ENCODE results near the gene CALML3.
"Not testable (repeated sequence)": the region's sequence is repeated elsewhere in the genome, so short reads cannot be mapped to it uniquely, and the experiment has no call there.

The CALML3 gene

DNA sequence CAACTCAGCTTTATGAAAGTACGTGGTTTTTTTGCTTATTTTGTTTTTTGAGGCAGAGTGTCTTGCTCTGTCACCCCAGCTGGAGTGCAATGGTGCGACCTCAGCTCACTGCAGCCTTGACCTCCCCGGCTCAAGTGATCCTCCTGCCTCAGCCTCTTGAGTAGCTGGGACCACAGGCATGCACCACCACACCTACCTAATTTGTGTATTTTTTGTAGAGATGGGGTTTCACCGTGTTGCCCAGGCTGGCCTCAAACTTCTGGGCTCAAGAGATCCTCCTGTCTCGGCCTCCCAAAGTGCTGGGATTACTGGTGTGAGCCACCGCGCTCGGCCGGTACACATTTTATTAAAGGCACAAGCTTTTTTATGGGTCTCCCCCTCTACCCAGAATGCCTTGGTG lies 34.3 kb downstream of the CALML3 start:
- not testable (repeated sequence) for FAIRE-seq

DNA sequence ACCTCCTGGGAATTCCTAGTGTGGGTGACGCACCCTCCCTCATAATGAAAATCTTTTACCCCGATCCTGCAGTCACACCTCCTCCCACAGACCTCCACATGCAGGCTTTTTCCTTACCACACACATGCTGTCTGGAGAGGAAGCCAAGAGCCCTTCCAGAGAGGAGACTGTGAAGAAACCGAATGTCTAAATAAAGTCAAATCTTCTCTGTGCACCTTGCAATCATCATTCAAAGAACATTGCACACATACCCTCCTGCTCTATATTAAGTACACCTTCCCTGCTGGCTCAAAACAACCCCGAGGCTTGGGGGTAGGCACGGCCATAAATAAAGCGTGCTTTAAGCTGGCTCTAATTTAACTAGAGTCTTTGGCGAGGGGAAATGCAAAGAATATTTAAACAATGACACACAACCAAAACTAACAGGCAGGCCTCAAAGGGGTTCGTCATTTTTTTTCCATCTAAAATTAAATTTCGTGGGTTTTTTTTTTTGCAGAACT lies 34.9 kb downstream of the CALML3 start:
- FAIRE-seq: peak; percentile 69

DNA sequence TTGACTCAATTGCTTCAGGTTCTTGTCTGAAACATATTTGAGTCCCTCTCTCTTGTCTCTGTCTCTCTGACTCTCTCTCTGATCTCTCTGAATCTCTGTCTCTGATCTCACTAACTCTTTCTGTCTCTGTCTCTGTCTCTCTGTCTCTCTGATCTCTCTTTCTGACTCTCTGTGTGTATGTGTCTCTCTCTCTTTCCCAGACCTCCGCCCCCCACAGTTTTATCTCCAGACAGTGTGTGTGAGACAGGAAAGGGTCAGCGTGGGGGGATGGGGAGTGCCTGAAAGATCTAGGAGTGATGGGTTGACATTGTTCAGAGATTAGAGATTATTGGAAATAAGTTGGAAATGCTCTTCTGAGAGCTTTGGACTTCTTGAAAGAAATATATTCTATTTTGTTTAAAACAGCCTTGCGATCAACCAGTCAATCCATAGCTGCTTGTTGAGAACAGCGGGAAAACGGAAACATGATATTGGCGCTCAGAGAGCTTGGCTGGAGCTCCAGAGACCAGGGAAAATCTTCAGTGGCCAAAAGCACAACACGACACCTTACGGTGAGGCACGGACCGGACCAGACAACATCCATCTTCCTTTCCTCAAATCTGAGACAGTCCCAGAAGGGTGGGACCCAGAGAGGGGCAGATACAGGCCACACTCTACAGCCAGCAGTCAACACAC lies 35.5 kb downstream of the CALML3 start:
- FAIRE-seq: no peak

DNA sequence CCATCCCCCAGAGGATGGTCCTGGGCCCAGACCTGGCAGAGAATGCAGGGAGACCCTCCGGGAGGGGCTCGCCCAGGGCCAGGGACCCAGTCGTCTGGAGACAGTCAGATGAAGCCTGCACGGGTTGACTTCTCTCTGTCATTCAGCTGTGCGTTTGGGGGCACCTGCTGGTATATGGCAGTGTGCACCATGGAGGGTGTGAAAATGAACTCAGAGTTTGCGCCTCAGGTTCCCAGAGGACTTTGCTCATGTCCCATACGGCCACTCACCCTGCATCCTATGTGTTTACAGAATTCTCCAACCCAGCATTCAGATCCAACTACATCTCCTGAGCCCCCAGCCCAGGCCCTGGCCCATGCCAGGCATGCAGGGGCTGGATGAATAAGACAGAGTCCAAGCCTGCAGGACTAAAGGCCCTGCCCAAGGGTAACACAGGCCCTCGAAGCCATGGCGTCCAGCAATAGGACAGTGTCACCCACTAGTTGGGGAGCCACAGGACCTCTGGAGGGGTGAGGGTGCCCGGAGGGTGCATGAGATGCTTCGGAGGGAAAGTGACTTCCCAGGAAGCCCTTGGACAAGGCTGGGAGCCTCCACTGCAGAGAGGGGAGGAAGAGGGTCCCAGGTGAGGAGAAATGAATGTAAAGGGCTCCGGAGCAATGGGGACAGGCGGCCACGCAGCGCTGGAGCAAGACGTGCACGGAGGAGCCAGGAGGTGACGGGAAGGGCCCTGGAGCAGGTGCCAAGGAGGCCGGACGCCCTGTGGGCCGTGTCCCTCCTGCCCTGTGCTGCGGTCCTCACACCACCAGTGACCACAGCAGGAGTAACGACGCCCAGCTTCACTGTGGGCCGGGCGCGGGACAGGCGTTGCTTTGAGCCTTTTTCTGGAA lies 36.3 kb downstream of the CALML3 start:
- no peak for FAIRE-seq

DNA sequence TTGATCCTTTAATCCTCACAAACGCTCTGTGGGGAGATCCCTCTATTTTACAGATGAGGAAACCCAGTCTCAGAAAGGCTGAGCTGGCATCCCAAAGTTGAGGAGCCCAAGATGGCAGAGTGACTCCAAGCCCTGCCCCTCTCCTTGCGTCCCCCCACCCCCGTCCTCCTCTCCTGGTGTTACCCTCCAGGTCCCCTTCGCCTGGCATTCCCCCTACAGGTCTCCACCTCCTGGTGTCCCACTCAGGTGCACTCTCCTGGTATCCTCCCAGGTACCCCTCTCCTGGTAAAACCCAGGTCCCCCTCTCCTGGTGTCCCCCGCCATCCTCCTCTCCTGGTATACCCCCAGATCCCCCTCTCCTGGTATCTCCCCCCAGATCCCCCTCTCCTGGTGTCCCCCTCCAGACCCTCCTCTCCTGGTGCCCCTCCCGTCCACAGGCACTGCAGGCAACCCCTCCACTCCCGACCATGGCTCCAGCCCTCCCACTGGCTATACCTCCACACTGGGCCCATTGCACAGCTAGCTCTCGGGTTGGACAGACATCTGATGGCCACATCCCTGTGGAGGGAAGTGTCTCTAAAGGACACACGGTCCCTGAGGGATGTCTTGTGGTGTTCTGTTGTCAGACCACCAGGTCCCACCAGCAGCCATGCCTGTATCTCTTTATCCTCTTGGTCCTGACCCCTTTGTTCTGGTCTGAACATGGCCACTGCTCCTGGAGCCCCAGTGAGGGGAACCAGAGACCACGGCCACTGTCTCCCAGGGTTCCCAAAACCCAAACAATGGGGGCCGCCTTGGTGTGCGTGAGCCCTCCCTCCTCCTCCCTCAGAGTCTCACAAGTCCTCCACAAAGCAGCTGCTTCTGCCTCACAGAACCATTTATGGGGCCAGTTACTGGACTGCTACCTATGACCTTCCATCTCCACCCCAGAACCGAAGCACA lies 37.2 kb downstream of the CALML3 start:
- no peak for FAIRE-seq

DNA sequence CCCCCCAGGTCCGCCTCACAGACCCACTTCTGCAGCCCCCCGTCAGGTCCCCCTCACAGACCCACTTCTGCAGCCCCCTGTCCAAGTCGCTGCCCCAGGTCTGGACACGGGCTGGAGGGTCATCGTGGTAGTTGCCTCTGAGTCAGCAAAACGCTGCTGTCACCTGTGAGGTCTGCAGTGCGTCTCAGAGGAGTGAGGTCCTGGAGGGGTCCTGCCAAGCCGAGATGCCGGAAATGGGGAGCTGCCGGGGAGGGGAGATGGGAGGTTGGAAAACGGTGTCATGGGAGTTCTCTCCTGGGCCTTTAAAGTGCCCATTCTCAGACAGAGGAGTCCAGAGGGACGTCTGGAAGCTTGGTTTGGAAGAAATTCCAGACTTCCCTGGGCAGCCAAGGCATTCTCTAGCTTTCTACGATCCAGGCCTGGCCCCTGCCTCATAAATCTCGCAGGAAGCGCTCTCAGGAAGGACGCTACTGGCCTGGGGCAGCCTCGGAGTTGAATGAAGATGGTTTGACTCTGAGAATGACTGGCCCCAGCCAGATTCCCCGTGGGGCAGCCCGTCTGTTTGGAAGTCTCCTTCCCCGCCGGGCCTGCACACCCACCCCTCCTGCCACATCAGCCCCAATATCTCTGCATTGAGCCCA lies 38.7 kb downstream of the CALML3 start:
- FAIRE-seq: no peak

DNA sequence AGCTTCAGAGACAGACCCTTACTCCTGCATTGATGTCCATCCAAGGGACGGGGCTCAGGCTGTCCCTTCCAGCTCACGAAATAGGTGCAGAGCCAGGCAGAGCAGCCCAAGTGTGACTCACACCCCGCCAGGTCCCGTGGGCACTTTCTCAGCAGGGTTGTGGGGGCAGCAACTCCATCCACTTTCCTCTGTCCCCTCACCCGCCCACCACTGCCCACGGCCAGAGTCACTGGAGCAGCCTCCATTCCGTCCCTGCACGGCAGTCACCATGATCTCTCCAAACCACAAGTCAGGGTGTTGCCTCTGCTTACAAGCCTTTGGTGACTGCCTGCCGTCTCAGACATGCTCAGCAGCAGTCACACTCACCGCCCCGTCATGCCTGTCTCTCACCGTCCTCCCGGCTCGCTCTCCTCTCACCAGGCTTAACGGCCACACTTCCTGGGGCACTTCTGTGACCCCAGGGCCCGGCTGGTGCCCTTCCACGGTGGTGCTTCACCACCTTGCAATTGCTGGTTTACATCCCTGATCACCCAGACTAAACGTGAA lies 39.3 kb downstream of the CALML3 start:
- no peak for FAIRE-seq

DNA sequence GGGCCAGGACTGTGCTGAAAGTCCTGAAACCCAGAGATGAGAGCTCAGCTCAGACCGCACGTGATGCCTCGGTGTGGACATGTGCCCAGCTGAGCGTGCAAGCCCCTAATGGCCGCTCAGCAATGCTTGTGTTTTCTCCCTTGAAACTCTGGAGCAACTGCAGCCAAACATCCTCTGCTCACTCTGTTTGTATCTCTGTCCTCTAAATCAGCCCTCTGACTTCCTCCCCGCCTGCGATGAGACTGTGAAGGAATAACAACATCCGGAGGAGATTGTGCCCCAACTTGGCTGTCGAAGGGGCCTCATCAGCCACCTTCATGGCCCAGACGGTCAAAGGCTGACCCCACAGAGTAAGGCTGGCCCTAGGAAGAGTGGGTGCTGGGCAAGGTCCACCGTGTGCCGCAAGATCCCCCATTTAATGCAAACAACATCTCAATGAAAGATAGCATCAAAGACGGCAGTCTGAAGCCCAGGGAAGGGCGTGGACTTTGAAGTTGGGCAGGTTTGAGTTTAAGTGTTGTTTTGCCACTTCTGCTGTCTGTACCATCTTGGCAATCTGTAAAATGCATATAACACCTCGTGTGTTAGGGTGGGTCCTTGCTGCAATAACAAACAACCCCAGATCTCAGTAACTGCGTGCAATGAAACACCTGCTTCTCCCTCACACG lies 39.9 kb downstream of the CALML3 start:
- no peak for FAIRE-seq

DNA sequence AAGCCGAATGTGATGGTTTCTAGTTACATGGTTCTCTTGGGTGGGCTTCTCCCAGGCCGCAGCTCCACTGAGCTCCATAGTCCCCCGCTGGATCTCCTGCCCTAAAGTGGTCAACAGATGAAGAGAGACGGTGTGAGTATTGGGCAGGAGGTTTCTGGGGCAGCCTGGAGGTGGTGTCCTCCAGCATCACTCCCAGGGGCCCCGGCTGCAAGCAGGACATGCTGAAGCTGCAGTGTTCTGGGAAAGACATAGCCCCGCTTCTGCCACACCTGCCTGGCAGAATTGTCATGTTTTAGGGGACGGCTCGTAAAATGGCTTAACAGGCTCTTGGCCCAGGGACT lies 40.4 kb downstream of the CALML3 start:
- no peak for FAIRE-seq

DNA sequence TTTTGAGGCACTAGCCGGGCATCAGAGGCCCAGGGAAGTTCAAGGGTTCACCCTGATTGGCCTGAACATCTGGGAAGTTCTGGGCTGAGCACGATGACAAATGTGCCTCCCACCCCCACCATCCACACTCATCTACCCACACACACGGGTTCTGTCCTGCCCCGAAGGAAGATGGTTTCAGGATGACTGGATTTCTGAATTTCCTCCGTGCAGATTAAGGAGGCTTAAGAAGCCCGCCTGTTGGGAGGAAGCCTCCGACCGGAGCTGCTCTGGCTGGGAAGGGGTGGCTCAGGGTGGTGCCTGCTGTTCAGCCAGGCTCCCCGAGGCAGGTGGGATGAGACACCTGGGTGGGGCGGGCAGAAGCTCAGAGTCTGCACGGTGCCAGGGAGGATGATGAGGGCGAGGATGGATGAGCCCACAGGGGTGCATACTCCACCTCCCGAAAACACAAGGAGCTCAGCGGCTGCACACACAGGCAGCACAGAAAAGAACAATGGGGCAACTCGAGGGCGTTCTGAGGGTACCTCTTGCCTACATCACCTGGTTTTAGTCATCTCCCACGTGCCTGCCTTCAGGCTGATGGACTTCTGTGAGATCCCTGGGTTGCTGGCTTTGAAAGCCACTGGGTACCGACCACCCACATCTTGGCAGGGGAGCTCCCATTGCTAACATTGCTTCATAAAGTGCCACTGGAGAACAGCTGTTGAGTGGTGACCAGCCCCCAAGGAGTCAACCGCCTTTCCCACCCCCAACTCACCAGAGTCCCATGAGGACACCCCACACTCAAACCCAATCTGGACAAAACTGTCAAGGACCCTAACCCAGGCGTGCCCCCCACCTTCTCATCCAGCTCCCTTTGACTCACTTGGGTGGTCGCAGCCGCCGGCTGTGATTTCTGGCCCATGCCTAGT lies 41.2 kb downstream of the CALML3 start:
- FAIRE-seq: no peak

DNA sequence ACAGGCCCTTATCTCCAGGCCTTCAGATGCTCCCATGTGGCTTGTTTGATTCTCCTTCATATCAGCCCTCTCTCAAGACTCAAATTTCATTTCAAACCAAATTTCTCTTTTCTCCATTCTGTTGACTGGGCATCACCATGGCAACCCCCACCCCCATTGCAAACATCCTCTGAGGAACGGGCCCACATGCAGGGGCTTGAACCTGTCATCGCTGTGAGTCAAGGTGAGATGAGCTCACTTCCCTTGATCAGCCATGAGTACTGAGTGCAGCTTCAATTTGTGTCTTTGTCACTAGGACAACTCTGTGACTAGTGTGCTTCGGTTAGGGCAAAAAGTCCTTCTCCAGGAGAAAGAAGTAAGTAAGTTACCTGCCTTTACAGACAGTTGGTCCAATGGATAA lies 41.9 kb downstream of the CALML3 start:
- FAIRE-seq: no peak

DNA sequence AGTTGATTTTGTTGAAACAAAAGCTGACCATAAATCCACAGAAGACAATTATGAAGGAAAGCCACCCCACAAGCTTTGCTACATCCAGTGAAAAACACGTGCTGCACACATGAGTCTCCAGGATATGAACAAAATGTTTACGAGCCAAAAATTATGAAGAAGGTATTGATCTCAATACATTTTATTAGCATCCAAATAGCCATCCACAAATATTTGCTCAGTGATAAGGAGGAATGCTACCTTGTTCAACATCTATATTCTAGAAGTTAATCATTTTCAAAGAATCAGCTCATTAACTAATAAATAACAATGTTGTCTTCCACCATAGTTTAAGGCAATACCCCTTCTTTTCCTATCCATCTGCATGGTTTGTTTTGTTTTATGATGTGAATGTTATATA lies 42.7 kb downstream of the CALML3 start:
- FAIRE-seq: no peak

DNA sequence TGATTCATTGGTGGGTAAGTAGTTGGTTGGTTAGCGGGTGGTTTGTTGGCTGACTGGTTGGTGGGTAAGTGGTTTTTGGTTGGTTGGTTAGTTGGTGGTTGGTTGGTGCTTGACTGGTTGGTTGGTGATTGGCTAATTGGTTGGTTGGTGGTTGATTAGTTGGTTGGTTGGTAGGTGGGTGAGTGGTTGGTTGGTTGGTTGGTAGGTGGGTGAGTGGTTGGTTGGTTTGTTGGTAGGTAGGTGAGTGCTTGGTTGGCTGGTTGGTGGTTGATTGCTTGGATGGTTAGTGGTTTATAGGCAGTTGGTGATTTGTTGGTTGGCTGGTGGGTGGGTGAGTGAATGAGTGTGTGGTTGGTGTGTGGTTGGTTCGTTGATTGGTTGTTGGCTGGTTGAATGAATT lies 44.2 kb downstream of the CALML3 start:
- no peak for FAIRE-seq

DNA sequence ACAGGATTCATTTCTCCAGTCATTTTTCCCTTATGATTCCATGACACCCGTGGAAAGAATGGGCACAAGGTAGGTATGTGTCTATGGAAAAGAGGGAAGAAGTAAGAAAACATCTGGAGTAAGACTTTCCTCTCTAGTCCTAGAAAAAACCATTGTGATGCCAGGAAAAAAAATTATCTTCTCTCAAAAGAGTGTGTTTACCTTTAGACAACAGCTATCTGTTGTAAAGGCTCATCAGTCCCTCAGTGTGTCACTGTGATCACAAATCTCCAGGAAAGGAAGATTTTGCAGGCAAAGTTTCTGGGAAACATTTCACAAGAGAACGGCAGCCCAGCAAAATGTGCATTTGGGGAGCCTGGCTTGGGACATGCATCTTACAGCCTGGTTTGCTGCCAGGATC lies 44.8 kb downstream of the CALML3 start:
- no peak for FAIRE-seq

DNA sequence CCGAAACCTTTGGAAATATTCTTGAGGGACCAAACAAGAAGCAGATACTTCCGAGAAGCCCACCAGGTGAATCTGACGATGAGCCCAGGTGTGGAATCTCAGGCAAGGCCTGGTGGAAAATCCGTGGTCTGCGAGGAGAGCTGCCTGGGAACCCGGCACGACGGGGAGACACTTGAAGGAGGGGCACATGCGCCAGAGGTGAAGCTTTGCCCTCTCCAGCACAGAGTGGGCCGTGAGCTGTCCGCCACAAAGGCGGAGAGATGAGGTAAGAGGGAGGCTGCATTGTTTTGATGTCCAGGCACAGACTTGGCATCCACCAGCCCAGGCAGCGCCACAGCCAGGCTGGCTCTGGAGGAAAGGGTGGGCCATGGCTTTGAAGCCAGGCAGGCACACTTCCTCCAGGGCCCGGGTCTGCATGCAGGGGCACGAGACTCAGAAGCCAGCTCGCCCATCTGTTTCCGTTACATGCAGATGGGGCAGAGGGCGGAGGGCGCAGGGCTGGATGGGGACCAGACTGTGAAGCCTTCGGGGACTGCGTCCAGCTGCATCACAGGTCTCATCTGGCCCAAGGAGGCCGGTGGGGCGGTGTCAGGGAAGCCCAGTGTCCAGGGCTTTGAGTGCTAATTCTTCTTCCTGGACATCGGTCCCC lies 45.4 kb downstream of the CALML3 start:
- FAIRE-seq: no peak

DNA sequence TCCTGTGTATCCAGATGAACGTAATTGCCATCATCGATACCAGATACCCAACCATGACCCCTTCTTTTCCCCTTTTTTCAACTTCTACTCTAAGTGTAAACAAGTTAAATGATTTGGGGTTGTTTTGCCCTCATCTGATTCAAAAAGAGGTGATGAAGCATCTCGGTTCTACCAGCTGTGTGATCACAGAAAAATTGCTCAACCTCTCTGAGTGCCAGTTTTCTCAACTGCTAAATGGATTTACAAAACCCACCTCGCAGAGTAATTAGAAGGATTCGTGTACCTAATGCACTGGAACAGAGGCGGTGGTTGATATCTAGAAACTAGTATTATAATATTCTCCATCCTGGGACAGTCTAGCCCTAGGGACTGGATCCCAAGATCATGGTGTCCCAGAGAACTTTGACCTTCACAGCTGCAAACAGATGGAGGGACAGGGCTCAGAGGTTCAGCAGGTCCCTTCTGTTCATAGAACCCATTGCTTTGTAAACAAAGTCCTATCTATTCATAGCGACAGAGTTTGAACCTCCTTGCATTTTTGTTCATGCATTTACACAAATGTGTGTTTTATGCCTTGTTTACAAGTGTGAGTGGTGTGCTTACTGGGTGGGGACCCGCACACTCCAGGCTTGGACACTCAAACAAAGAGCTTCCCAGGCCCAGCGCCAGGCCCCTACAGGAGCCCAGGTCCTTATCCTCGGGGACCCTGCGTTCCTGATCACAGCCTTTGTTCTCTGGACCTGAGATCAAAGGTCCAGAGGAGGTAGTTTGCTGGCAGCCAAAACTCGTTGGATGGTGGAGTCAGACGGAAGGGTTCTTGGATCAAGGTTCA lies 46.4 kb downstream of the CALML3 start:
- no peak for FAIRE-seq

DNA sequence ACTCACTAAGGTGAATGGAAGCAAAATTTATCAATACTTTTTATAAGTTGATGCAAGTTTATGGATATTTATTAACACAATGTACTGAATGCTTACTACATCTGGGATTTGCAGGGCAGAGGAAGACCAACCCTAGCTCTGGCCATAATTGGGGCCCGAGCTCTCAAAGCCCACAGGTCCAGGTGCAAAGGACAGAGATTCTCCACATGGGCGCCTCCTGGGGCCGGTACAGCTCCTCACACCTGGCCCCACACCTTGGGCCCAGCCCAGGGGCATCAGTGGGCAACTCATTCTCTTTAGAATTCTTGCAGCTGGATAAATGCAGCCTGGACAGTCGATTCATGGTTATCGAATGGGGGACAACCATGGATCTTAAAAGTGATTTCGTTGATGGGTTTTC lies 47.1 kb downstream of the CALML3 start:
- no peak for FAIRE-seq

DNA sequence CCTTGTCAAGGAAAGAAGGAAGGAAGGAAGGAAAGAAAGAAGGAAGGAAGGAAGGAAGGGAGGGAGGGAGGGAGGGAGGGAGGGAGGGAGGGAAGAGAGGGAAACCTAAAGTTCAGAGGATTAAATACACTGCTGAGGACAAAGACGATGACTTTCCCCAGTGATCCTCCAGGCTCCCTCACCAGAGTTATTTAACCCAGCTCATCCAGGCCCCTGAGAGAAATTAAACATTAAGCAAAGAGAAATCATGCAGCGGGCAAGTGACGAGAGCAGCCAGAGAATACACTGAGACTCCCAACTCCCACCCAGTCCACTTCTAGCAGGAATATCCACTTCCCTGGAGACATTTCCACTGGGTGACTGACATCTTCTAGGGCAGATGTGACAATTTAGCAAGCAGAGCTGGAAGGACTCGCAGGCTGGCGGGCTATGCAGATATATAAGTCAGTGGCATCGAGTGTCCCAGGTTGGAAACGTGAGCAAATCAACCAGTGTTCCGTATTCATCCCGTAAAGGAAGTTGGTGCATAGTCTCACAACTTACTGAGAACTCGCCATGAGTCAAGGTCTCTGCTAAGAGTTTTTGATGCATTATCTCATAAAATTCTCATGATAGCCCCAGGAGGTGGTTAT lies 48.7 kb downstream of the CALML3 start:
- FAIRE-seq: no peak

Data from G401.6 (cell line).